HT1080 (cell line): Measurements from ENCODE around the gene ART1. TPM values are rescaled to one million over a fixed set of nuclear protein-coding genes. Genes with fewer than 3 reads are reported as not detected.
"Not testable (repeated sequence)": the region's sequence is repeated elsewhere in the genome, so short reads cannot be mapped to it uniquely, and the experiment has no call there.

Source experiments
- DNase-seq: peaks from one replicate; pipeline ENCODE4 v3.0.0-alpha.2; 2015; ENCODE audit warnings: low read depth
- polyA plus RNA-seq, 2 experiments: library from polyadenylated mRNA; depleted of rRNA; stranded (reverse); fragments of >200 nt; gene quantifications; 2 replicates each; pipeline ENCODE4 v1.2.3, GENCODE V29; 2015
- total RNA-seq: library from RNA; depleted of rRNA; stranded (reverse); fragments of >200 nt; shearing (Covaris generic); gene quantifications from 2 replicates; pipeline ENCODE4 v1.2.3, GENCODE V29; 2014; rRNA removed

The ART1 gene
- not detected in 2 replicates for total RNA-seq
- not detected in 2 replicates for polyA plus RNA-seq (2015; cell fraction: cytosol; rRNA removed)
- not detected in 2 replicates for polyA plus RNA-seq (2015; cell fraction: nucleus; rRNA removed)

- DNase-seq, result peak; percentile 8
Observed at GRCh38 chr11:3644817-3645235, at the start of gene ART1. Gene ART1, plus strand, starts transcription at chr11:3645128. Its CDS starts 14,086 bp downstream, at chr11:3659214.

- not testable (repeated sequence) for DNase-seq
Observed at GRCh38 chr11:3597743-3598142, 47.2 kb upstream of the ART1 start.

- DNase-seq, result not testable (repeated sequence)
Observed at GRCh38 chr11:3600201-3600600, 44.7 kb upstream of the ART1 start.

DNA sequence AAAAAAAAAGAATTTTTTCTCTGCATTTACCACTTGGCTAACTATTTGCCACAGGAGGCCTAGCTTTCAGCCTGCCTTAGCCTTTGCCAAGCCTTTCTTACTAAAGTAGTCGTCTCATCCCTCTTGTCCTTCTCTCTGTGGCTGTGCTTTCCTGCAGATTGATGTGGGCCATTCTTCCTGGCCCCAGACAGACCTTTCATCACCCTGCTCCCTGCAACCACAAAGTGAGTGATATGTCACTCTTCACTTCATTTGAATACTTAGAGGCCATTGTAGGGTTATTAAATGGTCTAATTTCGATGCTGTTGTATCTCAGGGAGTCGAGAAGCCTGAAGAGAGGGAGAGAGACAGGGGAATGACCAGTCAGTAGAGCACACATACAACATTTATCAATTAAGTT lies 40.8 kb upstream of the ART1 start:
- DNase-seq, result no peak

DNA sequence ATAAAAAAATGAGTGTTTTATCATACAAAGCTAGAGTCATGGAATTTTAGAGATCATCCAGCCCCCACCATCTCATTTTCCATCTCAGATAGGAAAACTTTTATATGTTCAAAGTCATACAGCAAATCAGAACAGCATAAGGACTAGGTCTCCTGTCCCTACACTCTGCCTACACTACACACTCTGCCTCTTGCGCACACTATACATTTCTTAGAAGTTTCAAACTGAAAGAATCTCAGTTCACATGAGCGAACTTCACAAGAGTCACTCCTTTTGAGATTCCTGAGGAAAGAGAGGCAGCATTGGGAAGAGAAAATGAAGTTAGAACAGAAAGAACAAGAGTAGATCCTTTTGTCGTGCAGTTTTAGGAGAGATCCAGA lies 39.7 kb upstream of the ART1 start:
- no peak for DNase-seq

DNA sequence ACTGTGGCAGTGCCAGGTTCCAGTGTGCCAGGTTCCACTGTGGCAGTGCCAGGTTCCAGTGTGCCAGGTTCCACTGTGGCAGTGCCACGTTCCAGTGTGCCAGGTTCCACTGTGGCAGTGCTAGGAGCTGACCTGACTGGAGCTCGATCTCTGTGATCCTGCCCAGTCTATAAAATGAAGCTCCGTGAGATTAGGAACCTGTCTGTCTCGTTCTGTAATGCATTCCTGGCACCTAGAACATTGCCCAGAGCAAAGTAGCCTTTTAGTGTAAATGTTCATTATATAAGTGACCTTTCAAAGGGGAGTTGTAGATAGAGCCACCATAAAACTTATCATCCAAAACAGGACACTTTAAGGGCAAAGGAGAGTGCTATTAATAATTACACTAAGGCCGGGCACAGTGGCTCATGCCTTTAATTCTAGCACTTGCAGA lies 39.1 kb upstream of the ART1 start:
- no peak for DNase-seq

- peak; percentile 44 for DNase-seq
Observed at GRCh38 chr11:3609416-3610265, 35.3 kb upstream of the ART1 start.

DNA sequence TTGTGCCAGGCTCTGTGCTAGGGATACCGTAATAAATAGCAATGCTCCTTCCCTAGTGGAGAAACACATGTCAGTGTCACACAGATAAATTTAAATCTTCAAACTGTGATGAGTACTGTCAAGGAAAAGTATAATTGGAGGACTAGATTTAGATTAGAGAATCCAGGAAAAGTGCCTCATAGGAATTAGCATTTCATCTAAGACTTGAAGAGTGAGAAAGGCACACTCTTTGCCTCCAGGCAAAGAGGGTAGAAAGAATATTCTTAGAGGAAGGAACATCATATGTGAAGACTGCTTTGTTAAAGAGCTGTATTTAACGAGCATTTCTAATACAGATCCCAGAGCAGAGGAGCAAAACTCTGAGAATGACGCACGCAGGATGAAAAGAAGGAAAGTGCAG lies 34.1 kb upstream of the ART1 start:
- no peak for DNase-seq

DNA sequence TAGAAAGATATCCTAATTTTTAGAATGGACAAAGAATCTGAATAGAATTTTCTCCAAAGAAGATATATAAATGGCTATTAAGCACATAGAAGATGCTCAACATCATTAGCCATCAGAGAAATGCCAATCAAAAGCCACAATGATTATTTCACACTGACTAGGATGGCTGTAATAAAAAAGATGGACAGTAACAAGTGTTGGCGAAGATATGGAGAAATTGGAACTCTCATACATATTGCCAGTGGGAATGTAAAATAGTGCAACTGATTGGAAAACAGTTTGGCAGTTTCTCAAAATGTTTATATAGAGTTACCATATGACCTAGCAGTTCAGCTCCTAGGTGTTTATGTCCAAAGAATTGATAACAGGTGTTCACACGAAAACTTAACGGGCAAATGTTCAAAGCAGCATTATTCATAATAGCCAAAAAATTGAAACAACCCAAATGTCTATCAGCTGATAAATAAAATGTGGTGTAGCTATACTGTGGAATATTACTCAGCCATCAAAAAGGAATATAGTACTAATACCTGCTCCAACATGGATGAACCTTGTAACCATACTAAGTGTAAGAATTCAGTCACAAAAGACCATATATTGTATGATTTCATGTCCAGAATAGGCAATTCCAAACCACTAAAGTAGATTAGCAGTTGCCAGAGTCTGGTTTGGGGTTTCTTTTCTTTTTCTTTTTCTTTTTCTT lies 32.8 kb upstream of the ART1 start:
- no peak for DNase-seq

DNA sequence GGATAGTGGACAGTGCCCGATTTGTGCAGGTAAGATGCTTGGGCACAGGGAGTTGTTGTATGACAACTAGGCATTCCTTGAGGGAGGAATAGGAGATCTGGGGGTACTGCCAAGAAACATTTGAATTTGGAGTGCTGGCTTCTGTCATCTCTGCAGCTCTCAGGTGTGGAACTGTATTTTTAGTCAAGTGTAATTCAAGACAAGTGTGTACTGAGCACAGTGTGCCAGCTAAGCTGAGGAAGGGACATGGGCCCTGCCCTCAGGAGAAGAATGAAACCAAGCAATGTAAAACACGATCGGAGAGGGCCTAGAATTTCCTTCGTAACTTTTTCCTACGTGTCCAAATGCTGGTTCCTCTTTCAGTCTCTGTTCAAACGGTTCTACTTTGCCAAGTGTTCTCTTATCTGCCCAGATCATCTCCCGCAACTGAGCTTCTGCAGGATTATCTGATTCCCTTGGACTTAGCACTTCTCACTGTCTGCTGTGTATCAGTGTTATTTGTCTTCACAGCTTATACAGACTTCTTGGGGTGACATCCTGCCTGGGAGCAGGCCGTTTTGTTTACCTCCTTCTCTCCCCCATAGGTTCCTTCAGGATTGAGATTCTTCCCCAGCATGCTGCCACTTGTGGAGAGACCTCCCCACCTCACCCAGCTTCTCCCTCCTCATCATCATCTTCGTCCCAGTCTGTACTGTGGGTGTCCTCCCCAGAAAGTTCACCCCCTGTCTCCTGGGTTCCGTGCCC lies 30.8 kb upstream of the ART1 start:
- DNase-seq, result no peak

DNA sequence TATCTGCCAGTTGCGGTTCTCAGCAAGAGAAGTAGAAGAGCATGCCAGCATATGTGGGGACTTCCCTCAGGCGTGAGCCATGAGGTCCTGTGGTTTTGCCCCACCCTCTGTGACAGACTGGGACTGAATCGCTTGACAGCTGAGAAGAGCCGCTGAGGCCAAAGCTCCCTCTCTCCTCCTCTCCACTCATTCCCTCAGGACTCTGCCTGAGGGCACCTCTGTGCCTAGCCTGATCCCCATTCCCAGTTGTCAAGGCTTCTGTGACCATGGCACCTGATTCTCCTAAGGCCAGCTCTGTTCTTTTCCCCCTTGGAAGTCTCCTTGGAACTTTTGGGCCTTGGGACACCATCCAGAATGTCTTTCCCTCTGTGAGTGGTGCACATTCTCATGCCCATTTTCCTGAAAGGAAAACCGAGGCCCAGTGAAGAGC lies 30.2 kb upstream of the ART1 start:
- DNase-seq, result no peak

DNA sequence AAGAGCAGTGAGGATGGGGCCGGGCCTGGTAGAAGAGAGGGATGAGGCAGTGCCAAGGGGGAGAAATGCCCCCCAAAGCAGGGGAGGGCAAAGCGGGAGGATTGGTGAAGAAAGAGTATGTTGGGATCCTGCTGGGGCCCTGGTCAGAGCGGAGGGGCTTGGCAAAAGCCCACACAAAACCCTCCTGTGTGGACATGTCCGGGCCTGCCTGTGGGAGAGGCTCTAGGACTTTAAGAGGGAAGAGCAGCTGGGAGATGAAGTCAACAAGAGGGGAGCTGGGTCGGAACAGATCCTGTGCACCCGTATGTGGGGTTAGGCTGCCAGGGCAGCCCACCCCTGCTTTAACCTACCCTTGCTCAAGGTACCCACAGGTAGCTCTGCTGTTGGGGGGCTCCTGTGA lies 28.9 kb upstream of the ART1 start:
- DNase-seq, result no peak

DNA sequence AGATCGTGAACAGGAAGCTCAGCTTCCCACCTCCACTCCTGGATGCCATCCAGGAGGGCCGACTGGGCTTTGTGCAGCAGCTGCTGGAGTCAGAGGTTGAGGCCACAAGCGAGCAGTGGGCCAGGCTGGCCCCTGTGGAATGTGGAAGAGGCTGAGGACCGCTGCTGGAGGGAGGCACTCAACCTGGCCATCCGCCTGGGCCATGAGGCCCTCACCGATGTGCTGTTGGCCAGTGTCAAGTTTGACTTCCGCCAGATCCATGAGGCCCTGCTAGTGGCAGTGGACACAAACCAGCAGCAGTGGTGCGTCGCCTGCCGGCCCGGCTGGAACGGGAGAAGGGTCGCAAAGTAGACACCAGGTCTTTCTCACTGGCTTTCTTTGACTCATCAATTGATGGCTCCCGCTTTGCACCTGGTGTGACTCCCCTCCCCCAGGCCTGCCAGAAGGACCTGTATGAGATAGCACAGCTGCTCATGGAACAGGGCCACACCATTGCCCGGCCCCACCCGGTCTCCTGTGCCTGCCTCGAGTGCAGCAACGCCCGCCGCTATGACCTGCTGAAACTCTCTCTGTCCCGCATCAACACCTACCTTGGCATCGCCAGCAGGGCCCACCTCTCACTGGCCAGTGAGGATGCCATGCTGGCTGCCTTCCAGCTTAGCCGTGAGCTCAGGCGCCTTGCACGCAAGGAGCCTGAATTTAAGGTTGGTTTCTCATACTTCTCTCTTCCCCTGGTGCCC lies 28.0 kb upstream of the ART1 start:
- DNase-seq, result no peak

DNA sequence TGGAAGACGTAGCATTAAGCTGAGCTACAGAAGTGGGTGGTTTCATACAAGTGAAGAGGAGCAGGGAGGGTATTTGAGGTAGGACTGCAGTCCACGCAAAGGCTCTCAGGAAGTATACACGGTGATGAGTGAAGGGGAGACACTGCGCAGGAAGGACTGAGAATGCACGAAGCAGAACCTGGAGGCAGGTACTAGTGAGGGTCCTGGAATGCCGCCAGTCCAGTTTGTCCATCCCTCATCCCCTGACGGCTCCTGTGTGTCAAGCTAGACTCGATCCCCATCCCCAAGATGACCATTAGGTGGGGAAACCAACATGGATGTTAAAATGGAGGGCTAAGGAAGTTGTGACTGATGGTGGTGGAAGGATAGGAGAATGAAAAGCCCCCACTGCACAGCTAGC lies 26.9 kb upstream of the ART1 start:
- no peak for DNase-seq

DNA sequence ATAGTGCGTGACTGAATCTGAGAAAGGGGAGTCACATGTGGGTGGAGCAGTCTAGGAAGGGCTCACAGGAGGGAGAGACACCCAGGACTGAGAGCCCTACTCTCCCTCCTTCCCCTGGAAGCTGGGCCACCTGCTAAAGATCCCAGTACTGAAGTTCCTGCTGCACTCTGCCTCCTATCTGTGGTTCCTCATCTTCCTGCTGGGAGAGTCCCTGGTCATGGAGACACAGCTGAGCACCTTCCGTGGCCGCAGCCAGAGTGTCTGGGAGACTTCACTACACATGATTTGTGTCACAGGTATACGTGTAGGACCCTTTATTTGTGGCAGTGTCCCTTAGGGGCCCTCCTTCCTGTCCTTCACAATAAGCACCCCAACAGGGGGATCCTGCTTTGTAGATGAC lies 22.4 kb upstream of the ART1 start:
- DNase-seq, result no peak

DNA sequence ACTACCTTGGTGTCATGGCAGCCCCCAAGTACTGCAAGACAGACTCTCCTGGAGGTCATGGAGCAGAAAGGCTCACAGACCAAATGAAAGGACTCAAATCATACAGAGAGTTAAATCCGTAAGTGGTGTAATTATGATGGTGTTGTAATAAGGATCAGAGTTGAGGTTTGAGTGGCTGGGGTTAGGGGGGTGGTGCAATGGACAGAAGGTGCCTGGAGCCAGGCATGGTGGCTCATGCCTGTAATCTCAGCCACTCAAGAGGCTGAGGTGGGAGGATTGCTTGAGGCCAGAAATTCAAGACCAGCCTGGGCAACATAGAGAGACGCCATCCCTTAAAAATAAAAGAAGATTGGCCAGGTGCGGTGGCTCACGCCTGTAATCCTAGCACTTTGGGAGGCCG lies 21.8 kb upstream of the ART1 start:
- no peak for DNase-seq

GRCh38 chr11:3623767-3624458 lies 21.0 kb upstream of the ART1 start:
- no peak for DNase-seq

- DNase-seq, result no peak
Observed at GRCh38 chr11:3626250-3626960, 18.5 kb upstream of the ART1 start.

GRCh38 chr11:3627291-3627690 lies 17.6 kb upstream of the ART1 start:
- peak; percentile 61 for DNase-seq

- DNase-seq, result peak; percentile 14
Observed at GRCh38 chr11:3631331-3631730, 13.6 kb upstream of the ART1 start.
